Measurements from ENCODE around the gene FAM114A2.

FAM114A2 gene

DNA sequence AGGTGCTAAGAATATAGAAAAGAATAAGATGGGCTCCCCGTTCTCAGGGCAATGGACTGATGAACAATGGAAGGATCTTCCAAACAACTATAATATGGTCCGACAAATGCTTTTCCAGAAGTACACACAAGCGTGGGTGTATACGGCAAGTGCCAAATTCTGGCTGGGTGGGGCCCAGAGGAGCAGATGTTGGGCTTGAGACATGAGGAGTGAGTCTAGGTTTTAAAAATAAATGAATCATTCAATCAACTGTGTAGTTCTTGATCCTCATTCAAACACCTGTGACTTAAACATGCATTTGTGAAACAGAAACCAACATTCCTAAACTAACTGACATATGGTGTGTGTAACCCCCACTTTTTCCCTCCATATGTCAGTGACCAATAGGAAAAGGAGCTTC, 47.9 kb upstream of the FAM114A2 start (continued):
- TF ChIP-seq ZNF184 (tag by site-specific recombination; IDR thresholded peaks at IDR 0.05) = no peak
- TF ChIP-seq ZBTB20 (tag by site-specific recombination; IDR thresholded peaks at IDR 0.05) = no peak
- no peak for TF ChIP-seq ZNF174 (tag by site-specific recombination; IDR thresholded peaks at IDR 0.05)
- TF ChIP-seq ZNF146 (tag by site-specific recombination; IDR thresholded peaks at IDR 0.05) = no peak
- no peak for TF ChIP-seq ZNF548 (tag by site-specific recombination; IDR thresholded peaks at IDR 0.05)

GRCh38 chr5:154086146-154086545, 47.4 kb upstream of the FAM114A2 start:
- no peak overlapping the region for H3K4me3 ChIP-seq (ENCODE audit: low read depth, low read length)
- POLR2A ChIA-PET = interaction anchor here (1.0 kb wide), 1 partner anchor 8 kb away, joined by 3 read pairs; no protein-coding TSS in a partner anchor

GRCh38 chr5:154084062-154084639, 45.4 kb upstream of the FAM114A2 start:
- H3K36me3 ChIP-seq (ENCODE audit: control insufficient read depth in 2 of 2, insufficient read depth in 1 of 2, low read length in 2 of 2) = no peaks in the 10 kb centered on the region
- ChIA-PET POLR2A (no interaction called here), CTCF (no interaction called here)
- no peak overlapping the region for H3K27ac ChIP-seq (ENCODE audit: extremely low read depth, low read depth, low read length)
- no peak for TF ChIP-seq MEIS1 (CRISPR knock-in tag; IDR thresholded peaks at IDR 0.05; ENCODE audit: borderline replicate concordance)
- TF ChIP-seq ZNF529 (tag by site-specific recombination; IDR thresholded peaks at IDR 0.05; ENCODE audit: insufficient replicate concordance) = no peak
- TF ChIP-seq, protein P1, sequence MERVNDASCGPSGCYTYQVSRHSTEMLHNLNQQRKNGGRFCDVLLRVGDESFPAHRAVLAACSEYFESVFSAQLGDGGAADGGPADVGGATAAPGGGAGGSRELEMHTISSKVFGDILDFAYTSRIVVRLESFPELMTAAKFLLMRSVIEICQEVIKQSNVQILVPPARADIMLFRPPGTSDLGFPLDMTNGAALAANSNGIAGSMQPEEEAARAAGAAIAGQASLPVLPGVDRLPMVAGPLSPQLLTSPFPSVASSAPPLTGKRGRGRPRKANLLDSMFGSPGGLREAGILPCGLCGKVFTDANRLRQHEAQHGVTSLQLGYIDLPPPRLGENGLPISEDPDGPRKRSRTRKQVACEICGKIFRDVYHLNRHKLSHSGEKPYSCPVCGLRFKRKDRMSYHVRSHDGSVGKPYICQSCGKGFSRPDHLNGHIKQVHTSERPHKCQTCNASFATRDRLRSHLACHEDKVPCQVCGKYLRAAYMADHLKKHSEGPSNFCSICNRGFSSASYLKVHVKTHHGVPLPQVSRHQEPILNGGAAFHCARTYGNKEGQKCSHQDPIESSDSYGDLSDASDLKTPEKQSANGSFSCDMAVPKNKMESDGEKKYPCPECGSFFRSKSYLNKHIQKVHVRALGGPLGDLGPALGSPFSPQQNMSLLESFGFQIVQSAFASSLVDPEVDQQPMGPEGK (tag by site-specific recombination; IDR thresholded peaks at IDR 0.05) = no peak
- TF ChIP-seq ZNF571 (tag by site-specific recombination; IDR thresholded peaks at IDR 0.05) = no peak
- TF ChIP-seq ZNF2 (tag by site-specific recombination; IDR thresholded peaks at IDR 0.05) = no peak
- TF ChIP-seq ZFP41 (tag by site-specific recombination; IDR thresholded peaks at IDR 0.05; ENCODE audit: borderline replicate concordance) = no peak
- TF ChIP-seq, protein P2, sequence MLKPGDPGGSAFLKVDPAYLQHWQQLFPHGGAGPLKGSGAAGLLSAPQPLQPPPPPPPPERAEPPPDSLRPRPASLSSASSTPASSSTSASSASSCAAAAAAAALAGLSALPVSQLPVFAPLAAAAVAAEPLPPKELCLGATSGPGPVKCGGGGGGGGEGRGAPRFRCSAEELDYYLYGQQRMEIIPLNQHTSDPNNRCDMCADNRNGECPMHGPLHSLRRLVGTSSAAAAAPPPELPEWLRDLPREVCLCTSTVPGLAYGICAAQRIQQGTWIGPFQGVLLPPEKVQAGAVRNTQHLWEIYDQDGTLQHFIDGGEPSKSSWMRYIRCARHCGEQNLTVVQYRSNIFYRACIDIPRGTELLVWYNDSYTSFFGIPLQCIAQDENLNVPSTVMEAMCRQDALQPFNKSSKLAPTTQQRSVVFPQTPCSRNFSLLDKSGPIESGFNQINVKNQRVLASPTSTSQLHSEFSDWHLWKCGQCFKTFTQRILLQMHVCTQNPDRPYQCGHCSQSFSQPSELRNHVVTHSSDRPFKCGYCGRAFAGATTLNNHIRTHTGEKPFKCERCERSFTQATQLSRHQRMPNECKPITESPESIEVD (tag by site-specific recombination; IDR thresholded peaks at IDR 0.05) = no peak
- no peak for TF ChIP-seq ZNF292 (tag by site-specific recombination; IDR thresholded peaks at IDR 0.05; ENCODE audit: borderline replicate concordance, low read depth)
- TF ChIP-seq ZNF202 (tag by site-specific recombination; IDR thresholded peaks at IDR 0.05; ENCODE audit: borderline replicate concordance) = no peak
- TF ChIP-seq IKZF3 (tag by site-specific recombination; IDR thresholded peaks at IDR 0.05) = no peak
- no peak for TF ChIP-seq ZNF391 (tag by site-specific recombination; IDR thresholded peaks at IDR 0.05; ENCODE audit: borderline replicate concordance, low read depth)
- TF ChIP-seq OVOL3 (tag by site-specific recombination; IDR thresholded peaks at IDR 0.05) = no peak
- TF ChIP-seq ZNF350 (tag by site-specific recombination; IDR thresholded peaks at IDR 0.05) = no peak
- no peak for TF ChIP-seq ZNF530 (tag by site-specific recombination; IDR thresholded peaks at IDR 0.05; ENCODE audit: low read depth)
- no peak for TF ChIP-seq ZNF26 (tag by site-specific recombination; IDR thresholded peaks at IDR 0.05)
- no peaks in the 10 kb centered on the region for H3K9me3 ChIP-seq (ENCODE audit: control insufficient read depth, insufficient read depth, low read depth, low read length)
- H3K4me1 ChIP-seq (ENCODE audit: control insufficient read depth, insufficient read depth, low read length) = peaks cover 16% of the 10 kb centered on the region
- no peak overlapping the region for H3K4me3 ChIP-seq (ENCODE audit: low read depth, low read length)

More at GRCh38 chr5:154086146-154086545, 47.4 kb upstream of the FAM114A2 start:
- no peak overlapping the region for H3K27ac ChIP-seq (ENCODE audit: extremely low read depth, low read depth, low read length)
- H3K36me3 ChIP-seq (ENCODE audit: control insufficient read depth in 2 of 2, insufficient read depth in 1 of 2, low read length in 2 of 2) = no peaks in the 10 kb centered on the region
- H3K9me3 ChIP-seq (ENCODE audit: control insufficient read depth, insufficient read depth, low read depth, low read length) = no peaks in the 10 kb centered on the region
- no peak for TF ChIP-seq HOXD13 (CRISPR knock-in tag; IDR thresholded peaks at IDR 0.05; ENCODE audit: borderline replicate concordance)
- peak; percentile 89; the same call in 1 of the 2 replicates for TF ChIP-seq ZNF610 (tag by site-specific recombination; IDR thresholded peaks at IDR 0.05; ENCODE audit: borderline replicate concordance)
- TF ChIP-seq ZNF747 (tag by site-specific recombination; IDR thresholded peaks at IDR 0.05) = no peak
- TF ChIP-seq ZNF670 (tag by site-specific recombination; IDR thresholded peaks at IDR 0.05; ENCODE audit: low read depth) = no peak
- TF ChIP-seq, protein P3, sequence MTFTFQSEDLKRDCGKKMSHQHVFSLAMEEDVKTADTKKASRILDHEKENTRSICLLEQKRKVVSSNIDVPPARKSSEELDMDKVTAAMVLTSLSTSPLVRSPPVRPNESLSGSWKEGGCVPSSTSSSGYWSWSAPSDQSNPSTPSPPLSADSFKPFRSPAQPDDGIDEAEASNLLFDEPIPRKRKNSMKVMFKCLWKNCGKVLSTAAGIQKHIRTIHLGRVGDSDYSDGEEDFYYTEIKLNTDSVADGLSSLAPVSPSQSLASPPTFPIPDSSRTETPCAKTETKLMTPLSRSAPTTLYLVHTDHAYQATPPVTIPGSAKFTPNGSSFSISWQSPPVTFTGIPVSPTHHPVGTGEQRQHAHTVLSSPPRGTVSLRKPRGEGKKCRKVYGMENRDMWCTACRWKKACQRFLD (tag by site-specific recombination; IDR thresholded peaks at IDR 0.05) = no peak
- CTCF ChIA-PET = interaction anchor here (0.6 to 2.6 kb wide), 3 partner anchors 14 to 1554 kb away, joined by 3 to 11 read pairs (median 3); no protein-coding TSS in a partner anchor
- peaks cover 16% of the 10 kb centered on the region for H3K4me1 ChIP-seq (ENCODE audit: control insufficient read depth, insufficient read depth, low read length)
